ENCODE results near the gene KRT83.
"Not testable (repeated sequence)": the region's sequence is repeated elsewhere in the genome, so short reads cannot be mapped to it uniquely, and the experiment has no call there.

The KRT83 gene

GRCh38 chr12:52323416-52324152, 2.4 kb upstream of the KRT83 start:
- FAIRE-seq = no peak
- TF ChIP-seq POLR2A (IDR thresholded peaks at IDR 0.05; ENCODE audit: low read depth, low read length) = no peak
- DNase-seq (ENCODE audit: insufficient read length, low spot score) = no peak

GRCh38 chr12:52323001-52323400, 1.8 kb upstream of the KRT83 start:
- TF ChIP-seq POU2F2 (IDR thresholded peaks at IDR 0.05; ENCODE audit: low read depth, low read length) (no peak), SPI1 (IDR thresholded peaks at IDR 0.05; ENCODE audit: low read depth, low read length) (no peak), POLR2AphosphoS5 (IDR thresholded peaks at IDR 0.05; ENCODE audit: low read depth, low read length) (no peak), POLR2A (IDR thresholded peaks at IDR 0.05; ENCODE audit: low read depth, low read length) (no peak), TAF1 (IDR thresholded peaks at IDR 0.05; ENCODE audit: low read depth, low read length) (no peak)
- FAIRE-seq = no peak

GRCh38 chr12:52322069-52322468, 871 bp upstream of the KRT83 start:
- DNase-seq (ENCODE audit: insufficient read length, low spot score) = no peak
- TF ChIP-seq POLR2A (IDR thresholded peaks at IDR 0.05; ENCODE audit: low read depth, low read length) (no peak), POU2F2 (IDR thresholded peaks at IDR 0.05; ENCODE audit: low read depth, low read length) (no peak), TAF1 (IDR thresholded peaks at IDR 0.05; ENCODE audit: low read depth, low read length) (no peak), POLR2AphosphoS5 (IDR thresholded peaks at IDR 0.05; ENCODE audit: low read depth, low read length) (no peak)
- no peak for FAIRE-seq

More at GRCh38 chr12:52323001-52323400, 1.8 kb upstream of the KRT83 start:
- DNase-seq (ENCODE audit: insufficient read length, low spot score) = no peak

GRCh38 chr12:52321418-52321817, 220 bp upstream of the KRT83 start:
- FAIRE-seq = no peak
- TF ChIP-seq PAX5 (IDR thresholded peaks at IDR 0.05; ENCODE audit: insufficient read depth, low read length, severe bottlenecking) (no peak), POLR2A (IDR thresholded peaks at IDR 0.05; ENCODE audit: low read depth, low read length) (no peak), POU2F2 (IDR thresholded peaks at IDR 0.05; ENCODE audit: low read depth, low read length) (no peak), SPI1 (IDR thresholded peaks at IDR 0.05; ENCODE audit: low read depth, low read length) (no peak), TAF1 (IDR thresholded peaks at IDR 0.05; ENCODE audit: low read depth, low read length) (no peak), POLR2AphosphoS5 (IDR thresholded peaks at IDR 0.05; ENCODE audit: low read depth, low read length) (no peak)

DNA sequence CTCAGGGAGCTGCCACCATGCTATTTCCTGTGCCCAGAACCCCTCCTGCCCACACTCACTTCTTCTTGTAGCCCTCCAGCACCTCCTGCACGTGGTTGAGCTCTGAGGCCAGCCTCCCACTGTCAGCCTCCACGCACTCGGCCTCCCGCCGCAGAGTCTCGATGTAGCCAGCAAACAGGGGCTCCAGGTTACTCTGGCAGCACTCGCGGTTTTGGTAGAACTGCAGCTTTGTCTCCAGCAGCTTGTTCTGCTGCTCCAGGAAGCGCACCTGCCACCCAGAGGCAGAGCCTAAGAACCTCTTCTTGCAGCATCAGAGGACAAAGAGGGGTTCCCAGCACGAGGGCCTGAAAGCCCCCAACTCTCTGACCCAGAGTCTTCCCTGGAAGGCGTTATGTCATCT, 2.1 kb downstream of the KRT83 start:
- FAIRE-seq (no peak), DNase-seq (ENCODE audit: insufficient read length, low spot score) (no peak)
- TF ChIP-seq TAF1 (IDR thresholded peaks at IDR 0.05; ENCODE audit: low read depth, low read length) = no peak
- no peak for TF ChIP-seq SPI1 (IDR thresholded peaks at IDR 0.05; ENCODE audit: low read depth, low read length)
- TF ChIP-seq POLR2A (IDR thresholded peaks at IDR 0.05; ENCODE audit: low read depth, low read length) = no peak
- TF ChIP-seq PAX5 (IDR thresholded peaks at IDR 0.05; ENCODE audit: insufficient read depth, low read length, severe bottlenecking) = no peak
- TF ChIP-seq POU2F2 (IDR thresholded peaks at IDR 0.05; ENCODE audit: low read depth, low read length) = no peak
- TF ChIP-seq POLR2AphosphoS5 (IDR thresholded peaks at IDR 0.05; ENCODE audit: low read depth, low read length) = no peak

More at GRCh38 chr12:52321418-52321817, 220 bp upstream of the KRT83 start:
- no peak for DNase-seq (ENCODE audit: insufficient read length, low spot score)

GRCh38 chr12:52318241-52318990, 2.8 kb downstream of the KRT83 start:
- TF ChIP-seq POLR2A (IDR thresholded peaks at IDR 0.05; ENCODE audit: low read depth, low read length) = no peak
- no peak for TF ChIP-seq TAF1 (IDR thresholded peaks at IDR 0.05; ENCODE audit: low read depth, low read length)
- TF ChIP-seq PAX5 (IDR thresholded peaks at IDR 0.05; ENCODE audit: insufficient read depth, low read length, severe bottlenecking) = no peak
- TF ChIP-seq POU2F2 (IDR thresholded peaks at IDR 0.05; ENCODE audit: low read depth, low read length) = no peak
- TF ChIP-seq POLR2AphosphoS5 (IDR thresholded peaks at IDR 0.05; ENCODE audit: low read depth, low read length) = no peak
- TF ChIP-seq SPI1 (IDR thresholded peaks at IDR 0.05; ENCODE audit: low read depth, low read length) = no peak
- no peak for DNase-seq (ENCODE audit: insufficient read length, low spot score)
- no peak for FAIRE-seq

GRCh38 chr12:52317468-52318052, 3.6 kb downstream of the KRT83 start:
- DNase-seq (ENCODE audit: insufficient read length, low spot score) (no peak), FAIRE-seq (no peak)
- TF ChIP-seq POLR2A (IDR thresholded peaks at IDR 0.05; ENCODE audit: low read depth, low read length) (no peak), SPI1 (IDR thresholded peaks at IDR 0.05; ENCODE audit: low read depth, low read length) (no peak), PAX5 (IDR thresholded peaks at IDR 0.05; ENCODE audit: insufficient read depth, low read length, severe bottlenecking) (no peak)

DNA sequence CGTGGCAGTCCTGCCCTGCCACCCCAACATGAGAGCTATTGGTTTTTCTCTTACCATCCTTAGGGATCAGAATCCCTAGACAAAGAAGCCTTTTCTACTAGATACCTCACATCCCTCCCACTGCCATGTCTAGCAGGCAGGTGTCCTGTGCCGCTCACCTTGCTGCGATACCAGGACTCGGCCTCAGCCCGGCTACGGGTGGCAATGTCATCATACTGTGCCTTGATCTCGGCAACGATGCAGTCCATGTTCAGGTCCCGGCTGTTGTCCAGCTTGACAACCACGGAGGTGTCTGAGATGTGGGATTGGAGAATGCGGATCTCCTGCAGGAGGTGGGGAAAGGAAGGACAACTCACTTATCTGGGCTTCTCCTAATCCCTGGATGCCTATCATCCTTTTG, 4.5 kb downstream of the KRT83 start:
- no peak for TF ChIP-seq TAF1 (IDR thresholded peaks at IDR 0.05; ENCODE audit: low read depth, low read length)
- TF ChIP-seq POLR2AphosphoS5 (IDR thresholded peaks at IDR 0.05; ENCODE audit: low read depth, low read length) = no peak
- TF ChIP-seq POU2F2 (IDR thresholded peaks at IDR 0.05; ENCODE audit: low read depth, low read length) = no peak
- FAIRE-seq (no peak), DNase-seq (ENCODE audit: insufficient read length, low spot score) (no peak)

DNA sequence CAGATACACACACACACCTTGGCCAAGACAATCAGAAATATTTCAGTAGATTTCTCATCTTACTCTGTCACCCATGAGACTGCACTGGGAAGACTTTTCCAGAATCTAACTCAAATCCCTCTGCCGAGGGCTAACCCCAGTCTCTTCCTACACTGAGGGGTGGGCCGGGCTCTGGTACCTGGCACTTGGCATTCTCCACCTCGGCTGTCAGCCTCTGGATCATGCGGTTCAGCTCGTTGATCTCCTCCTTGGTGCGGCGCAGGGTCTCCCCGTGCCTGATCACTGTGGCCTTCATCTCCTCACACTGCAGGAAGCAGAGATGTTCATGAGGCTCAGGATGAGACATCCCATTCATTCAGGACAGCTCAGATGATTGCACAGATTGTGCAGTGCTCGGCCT, 4.9 kb downstream of the KRT83 start:
- DNase-seq (ENCODE audit: insufficient read length, low spot score) (no peak), FAIRE-seq (no peak)
- TF ChIP-seq POU2F2 (IDR thresholded peaks at IDR 0.05; ENCODE audit: low read depth, low read length) = no peak
- TF ChIP-seq POLR2A (IDR thresholded peaks at IDR 0.05; ENCODE audit: low read depth, low read length) = no peak
- no peak for TF ChIP-seq POLR2AphosphoS5 (IDR thresholded peaks at IDR 0.05; ENCODE audit: low read depth, low read length)
- no peak for TF ChIP-seq SPI1 (IDR thresholded peaks at IDR 0.05; ENCODE audit: low read depth, low read length)
- no peak for TF ChIP-seq PAX5 (IDR thresholded peaks at IDR 0.05; ENCODE audit: insufficient read depth, low read length, severe bottlenecking)
- no peak for TF ChIP-seq TAF1 (IDR thresholded peaks at IDR 0.05; ENCODE audit: low read depth, low read length)

DNA sequence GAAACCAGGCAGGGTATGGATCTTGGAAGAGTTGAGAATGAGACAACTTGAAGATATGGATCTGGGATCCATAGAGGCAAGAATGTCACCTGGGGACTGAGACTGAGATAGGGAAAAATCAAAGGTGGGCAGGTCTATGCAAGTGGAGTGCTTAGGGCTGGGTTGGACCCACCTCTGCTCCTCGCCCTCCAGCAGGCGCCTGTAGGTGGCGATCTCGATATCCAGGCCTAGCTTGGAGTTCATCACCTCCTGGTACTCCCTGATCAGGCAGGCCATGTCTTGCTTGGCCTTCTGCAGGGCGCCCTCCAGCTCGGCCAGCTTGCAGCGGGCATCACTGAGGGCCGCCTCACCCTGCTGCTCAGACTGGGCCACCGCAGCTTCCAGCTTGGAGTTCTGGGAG, 5.5 kb downstream of the KRT83 start:
- DNase-seq (ENCODE audit: insufficient read length, low spot score); FAIRE-seq: not testable (repeated sequence)

All from GM12891 (cell line).